Muscle of arm (tissue), 12 donors: ENCODE measurements around the gene CCL20. TPM values are rescaled to one million over a fixed set of nuclear protein-coding genes. Genes with fewer than 3 reads are reported as not detected.
"Not testable (repeated sequence)": the region's sequence is repeated elsewhere in the genome, so short reads cannot be mapped to it uniquely, and the experiment has no call there.

ENCODE experiments used
- DNase-seq: peaks from one replicate; pipeline ENCODE4 v3.0.0-alpha.2; 2013
- polyA plus RNA-seq, 12 donors: library from polyadenylated mRNA; unstranded; fragments of 120-200 nt; gene quantifications; one replicate each; pipeline ENCODE4 v1.2.1, GENCODE V29; 2013; ENCODE audit not compliant: insufficient read length in 12 of 12

Gene CCL20
- polyA plus RNA-seq, 12 donors: 0.30 to 5.3 (median 1.4) TPM; not detected in 2

- no peak for DNase-seq
Measured at GRCh38 chr2:227828477-227828912, 14.9 kb downstream of the CCL20 start.

GRCh38 chr2:227829337-227829736 is 15.7 kb downstream of the CCL20 start:
- DNase-seq: no peak

- DNase-seq: no peak
Measured at GRCh38 chr2:227834423-227834822, 20.8 kb downstream of the CCL20 start.

GRCh38 chr2:227834916-227835650 is 21.4 kb downstream of the CCL20 start:
- no peak for DNase-seq

GRCh38 chr2:227839339-227840129 is 25.9 kb downstream of the CCL20 start:
- not testable (repeated sequence) for DNase-seq

GRCh38 chr2:227846831-227847230 is 33.2 kb downstream of the CCL20 start:
- no peak for DNase-seq

GRCh38 chr2:227848146-227848545 is 34.5 kb downstream of the CCL20 start:
- no peak for DNase-seq

GRCh38 chr2:227848586-227848985 is 34.9 kb downstream of the CCL20 start:
- DNase-seq: no peak

GRCh38 chr2:227849906-227850305 is 36.3 kb downstream of the CCL20 start:
- DNase-seq: no peak

- DNase-seq: no peak
Measured at GRCh38 chr2:227853204-227853629, 39.6 kb downstream of the CCL20 start.

- no peak for DNase-seq
Measured at GRCh38 chr2:227853765-227854271, 40.2 kb downstream of the CCL20 start.

GRCh38 chr2:227855440-227855839 is 41.8 kb downstream of the CCL20 start:
- no peak for DNase-seq

GRCh38 chr2:227856697-227857096 is 43.1 kb downstream of the CCL20 start:
- DNase-seq: no peak

GRCh38 chr2:227860221-227860641 is 46.6 kb downstream of the CCL20 start:
- no peak for DNase-seq

- DNase-seq: no peak
Measured at GRCh38 chr2:227861011-227861410, 47.4 kb downstream of the CCL20 start.

- no peak for DNase-seq
Measured at GRCh38 chr2:227862227-227862740, 48.6 kb downstream of the CCL20 start.

- DNase-seq: no peak
Measured at GRCh38 chr2:227862741-227863588, 49.3 kb downstream of the CCL20 start.

GRCh38 chr2:227864161-227864756 is 50.6 kb downstream of the CCL20 start:
- peak; percentile 34 for DNase-seq

GRCh38 chr2:227865291-227865690 is 51.6 kb downstream of the CCL20 start:
- no peak for DNase-seq
